Measurements from ENCODE around the gene PCDHGB6.
"Not testable (repeated sequence)": the region's sequence is repeated elsewhere in the genome, so short reads cannot be mapped to it uniquely, and the experiment has no call there.

PCDHGB6 gene

GRCh38 chr5:141407790-141408505 is at the start of gene PCDHGB6:
PCDHGB6 (plus strand) TSS chr5:141408021; CDS start chr5:141408203, 182 bp downstream.
- peak; percentile 47 for DNase-seq

- DNase-seq: peak; percentile 50
Measured at GRCh38 chr5:141359790-141360426, 47.9 kb upstream of the PCDHGB6 start, which contains the start of gene PCDHGB2. PCDHGB2 (plus strand) TSS chr5:141359994; CDS start chr5:141360136, 142 bp downstream.

- DNase-seq: no peak
Measured at GRCh38 chr5:141360685-141361084, 47.1 kb upstream of the PCDHGB6 start.

DNA sequence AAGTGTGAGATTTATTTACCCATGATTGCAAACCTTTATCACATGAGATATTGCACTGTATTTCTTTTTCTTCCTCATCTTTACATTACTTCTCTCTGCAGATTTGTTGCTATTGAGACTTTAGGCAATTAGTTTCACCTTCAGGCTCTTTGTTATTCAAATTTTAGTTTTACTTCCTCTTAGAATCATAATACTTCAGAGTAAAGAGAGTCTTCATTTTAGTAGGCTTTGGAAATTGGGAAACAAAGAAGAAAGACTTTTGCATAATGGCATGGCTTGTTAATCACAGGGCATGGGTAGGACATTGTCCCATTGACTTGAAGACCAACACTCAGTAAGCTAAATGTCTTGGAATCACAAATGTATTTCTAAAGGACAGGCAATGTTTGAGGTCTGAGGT is 45.1 kb upstream of the PCDHGB6 start:
- DNase-seq: no peak

- no peak for DNase-seq
Measured at GRCh38 chr5:141363952-141364660, 43.7 kb upstream of the PCDHGB6 start, which contains the start of gene PCDHGA5. PCDHGA5 (plus strand) TSS chr5:141364162; CDS start chr5:141364331, 169 bp downstream.

- no peak for DNase-seq
Measured at GRCh38 chr5:141366016-141366896, 41.6 kb upstream of the PCDHGB6 start.

GRCh38 chr5:141369994-141370848 is 37.6 kb upstream of the PCDHGB6 start, which contains the start of gene PCDHGB3:
PCDHGB3 (plus strand) TSS chr5:141370242; CDS start chr5:141370395, 153 bp downstream.
- DNase-seq: peak; percentile 49

- no peak for DNase-seq
Measured at GRCh38 chr5:141371572-141372475, 36.0 kb upstream of the PCDHGB6 start.

DNA sequence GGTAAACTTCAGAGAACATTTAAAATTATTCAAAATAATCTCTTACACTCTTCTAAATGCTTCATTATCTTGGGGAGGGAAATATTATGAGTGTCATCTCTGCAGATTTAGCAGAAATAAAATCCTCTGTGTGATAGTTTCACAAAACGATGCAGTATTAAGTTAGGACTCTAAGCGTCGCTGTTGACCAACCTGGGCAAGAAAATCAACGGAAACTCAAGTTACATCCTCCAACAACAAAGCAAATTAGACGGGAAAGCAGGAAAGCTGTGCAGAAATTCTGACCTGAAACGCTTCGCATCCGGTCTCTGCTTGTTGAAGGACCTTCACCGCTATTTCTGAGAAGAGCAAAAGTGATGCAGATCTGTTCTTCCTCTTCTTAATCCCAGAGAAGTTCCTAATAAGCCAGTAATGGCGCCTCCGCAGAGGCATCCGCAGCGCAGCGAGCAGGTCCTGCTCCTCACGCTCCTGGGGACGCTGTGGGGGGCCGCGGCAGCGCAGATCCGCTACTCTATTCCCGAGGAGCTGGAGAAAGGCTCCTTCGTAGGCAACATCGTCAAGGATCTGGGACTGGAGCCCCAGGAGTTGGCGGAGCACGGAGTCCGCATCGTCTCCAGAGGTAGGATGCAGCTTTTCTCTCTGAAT is 34.0 kb upstream of the PCDHGB6 start, which contains the start of gene PCDHGA6:
TSS of gene PCDHGA6 (plus strand) at position 219 of the 645 bp plus-strand sequence. CDS start at position 412, 193 bp downstream.
- DNase-seq: no peak

DNA sequence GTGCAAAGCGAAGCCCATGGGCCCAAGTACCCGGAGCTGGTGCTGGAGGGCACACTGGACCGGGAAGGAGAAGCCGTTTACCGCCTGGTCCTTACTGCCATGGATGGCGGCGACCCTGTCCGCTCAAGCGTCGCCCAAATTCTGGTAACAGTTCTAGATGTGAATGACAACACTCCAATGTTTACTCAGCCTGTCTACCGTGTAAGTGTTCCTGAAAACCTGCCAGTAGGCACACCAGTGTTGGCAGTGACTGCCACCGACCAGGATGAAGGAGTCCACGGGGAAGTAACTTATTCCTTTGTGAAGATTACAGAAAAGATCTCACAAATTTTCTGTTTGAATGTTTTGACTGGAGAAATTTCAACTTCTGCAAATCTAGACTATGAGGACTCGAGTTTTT is 33.2 kb upstream of the PCDHGB6 start:
- no peak for DNase-seq

DNA sequence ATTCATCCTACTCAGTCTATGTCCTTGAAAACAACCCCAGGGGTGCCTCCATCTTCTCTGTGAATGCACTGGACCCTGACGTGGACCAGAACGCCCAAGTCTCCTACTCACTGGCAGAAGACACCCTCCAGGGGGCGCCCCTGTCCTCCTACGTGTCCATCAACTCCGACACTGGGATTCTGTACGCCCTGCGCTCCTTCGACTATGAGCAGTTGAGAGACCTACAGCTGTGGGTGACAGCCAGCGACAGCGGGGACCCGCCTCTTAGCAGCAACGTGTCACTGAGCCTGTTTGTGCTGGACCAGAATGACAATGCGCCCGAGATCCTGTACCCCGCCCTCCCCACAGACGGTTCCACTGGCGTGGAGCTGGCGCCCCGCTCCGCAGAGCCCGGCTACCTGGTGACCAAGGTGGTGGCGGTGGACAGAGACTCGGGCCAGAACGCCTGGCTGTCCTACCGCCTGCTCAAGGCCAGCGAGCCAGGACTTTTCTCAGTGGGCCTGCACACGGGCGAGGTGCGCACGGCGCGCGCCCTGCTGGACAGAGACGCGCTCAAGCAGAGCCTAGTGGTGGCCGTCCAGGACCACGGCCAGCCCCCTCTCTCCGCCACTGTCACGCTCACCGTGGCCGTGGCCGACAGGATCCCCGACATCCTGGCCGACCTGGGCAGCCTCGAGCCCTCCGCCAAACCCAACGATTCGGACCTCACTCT is 32.2 kb upstream of the PCDHGB6 start:
- DNase-seq: not testable (repeated sequence)

DNA sequence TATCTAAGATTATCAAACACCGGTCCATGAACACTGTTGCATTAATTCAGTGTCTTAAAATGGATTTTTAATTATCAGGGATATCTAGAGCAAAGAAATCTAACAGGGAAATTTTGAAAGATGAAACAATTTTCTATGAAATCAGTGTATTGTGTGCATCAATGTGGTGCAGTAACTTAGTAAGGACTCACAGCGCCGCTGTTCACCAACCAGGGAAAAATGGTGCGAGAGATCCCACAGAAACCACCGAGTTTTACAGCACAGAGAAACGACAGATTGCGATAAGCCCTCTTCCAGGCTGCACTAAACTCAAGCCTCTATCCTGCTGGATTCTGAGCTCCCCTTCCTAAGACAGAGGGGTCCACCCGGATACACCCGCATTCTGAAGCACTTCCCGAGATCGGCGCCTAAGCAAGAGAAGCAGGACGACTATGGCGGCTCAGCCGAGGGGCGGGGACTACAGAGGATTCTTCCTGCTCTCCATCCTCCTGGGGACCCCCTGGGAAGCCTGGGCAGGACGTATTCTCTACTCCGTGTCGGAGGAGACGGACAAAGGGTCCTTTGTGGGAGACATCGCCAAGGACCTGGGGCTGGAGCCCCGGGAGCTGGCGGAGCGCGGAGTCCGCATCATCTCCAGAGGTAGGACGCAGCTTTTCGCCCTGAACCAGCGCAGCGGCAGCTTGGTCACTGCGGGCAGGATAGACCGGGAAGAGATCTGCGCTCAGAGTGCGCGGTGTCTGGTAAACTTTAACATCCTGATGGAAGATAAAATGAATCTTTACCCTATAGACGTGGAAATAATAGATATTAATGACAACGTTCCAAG is 25.1 kb upstream of the PCDHGB6 start, which contains the start of gene PCDHGA7:
TSS of gene PCDHGA7 (plus strand) at position 274 of the 826 bp plus-strand sequence. CDS start at position 432, 158 bp downstream.
- DNase-seq: no peak

DNA sequence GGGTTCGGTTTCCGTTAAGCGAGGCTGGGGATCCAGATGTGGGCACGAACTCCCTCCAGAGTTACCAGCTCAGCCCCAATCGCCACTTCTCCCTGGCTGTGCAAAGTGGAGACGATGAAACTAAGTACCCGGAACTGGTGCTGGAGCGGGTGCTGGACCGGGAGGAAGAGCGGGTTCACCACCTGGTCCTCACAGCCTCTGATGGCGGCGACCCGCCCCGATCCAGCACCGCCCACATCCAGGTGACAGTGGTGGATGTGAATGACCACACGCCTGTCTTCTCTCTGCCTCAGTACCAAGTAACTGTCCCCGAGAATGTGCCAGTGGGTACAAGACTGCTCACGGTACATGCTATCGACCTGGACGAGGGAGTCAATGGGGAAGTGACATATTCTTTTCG is 24.5 kb upstream of the PCDHGB6 start:
- DNase-seq: no peak

GRCh38 chr5:141384471-141385267 is 23.2 kb upstream of the PCDHGB6 start:
- no peak for DNase-seq

- DNase-seq: peak; percentile 28
Measured at GRCh38 chr5:141387557-141388311, 20.1 kb upstream of the PCDHGB6 start, which contains the start of gene PCDHGB4. PCDHGB4 (plus strand) TSS chr5:141387698; CDS start chr5:141387885, 187 bp downstream.

GRCh38 chr5:141388661-141389060 is 19.2 kb upstream of the PCDHGB6 start:
- no peak for DNase-seq

Data from CD4-positive, alpha-beta T cell treated with Interleukin-21 for 1 hour (primary cell).